NCI-H1417 treated with DMSO at 0.1 percent for 48 hours (cell line): ENCODE measurements around the gene TBX5.
"Not testable (repeated sequence)": the region's sequence is repeated elsewhere in the genome, so short reads cannot be mapped to it uniquely, and the experiment has no call there.

ENCODE experiments used
- DNase-seq: peaks from one replicate; lab custom pipeline; 2025; lab: John Stamatoyannopoulos, UW

TBX5 gene

GRCh38 chr12:114371733-114372132, 34.2 kb downstream of the TBX5 start:
- no peak for DNase-seq

GRCh38 chr12:114371250-114371649, 34.7 kb downstream of the TBX5 start:
- DNase-seq = no peak

GRCh38 chr12:114368685-114369452, 37.1 kb downstream of the TBX5 start:
- no peak for DNase-seq

GRCh38 chr12:114361992-114362391, 44.0 kb downstream of the TBX5 start:
- no peak for DNase-seq

GRCh38 chr12:114361545-114361944, 44.4 kb downstream of the TBX5 start:
- DNase-seq = no peak

GRCh38 chr12:114360485-114360884, 45.5 kb downstream of the TBX5 start:
- no peak for DNase-seq

GRCh38 chr12:114355389-114356088, 50.4 kb downstream of the TBX5 start:
- DNase-seq = no peak

GRCh38 chr12:114349239-114349638, 56.7 kb downstream of the TBX5 start:
- not testable (repeated sequence) for DNase-seq

- DNase-seq = no peak
Observed at GRCh38 chr12:114347861-114348260, 58.1 kb downstream of the TBX5 start.

GRCh38 chr12:114344831-114345230, 61.1 kb downstream of the TBX5 start:
- DNase-seq = no peak

GRCh38 chr12:114344303-114344663, 61.7 kb downstream of the TBX5 start:
- DNase-seq = no peak

- no peak for DNase-seq
Observed at GRCh38 chr12:114343585-114344302, 62.2 kb downstream of the TBX5 start.

GRCh38 chr12:114342656-114343055, 63.3 kb downstream of the TBX5 start:
- DNase-seq = no peak

- no peak for DNase-seq
Observed at GRCh38 chr12:114341635-114342034, 64.3 kb downstream of the TBX5 start.

GRCh38 chr12:114340231-114340630, 65.7 kb downstream of the TBX5 start:
- DNase-seq = no peak

- no peak for DNase-seq
Observed at GRCh38 chr12:114339626-114340025, 66.3 kb downstream of the TBX5 start.

GRCh38 chr12:114335607-114336006, 70.3 kb downstream of the TBX5 start:
- DNase-seq = no peak

GRCh38 chr12:114334395-114334794, 71.5 kb downstream of the TBX5 start:
- DNase-seq = no peak

- no peak for DNase-seq
Observed at GRCh38 chr12:114328292-114328691, 77.7 kb downstream of the TBX5 start.

GRCh38 chr12:114327765-114328164, 78.2 kb downstream of the TBX5 start:
- DNase-seq = no peak

GRCh38 chr12:114321524-114321923, 84.4 kb downstream of the TBX5 start:
- DNase-seq = no peak

GRCh38 chr12:114320968-114321367, 85.0 kb downstream of the TBX5 start:
- DNase-seq = no peak

GRCh38 chr12:114320101-114320500, 85.8 kb downstream of the TBX5 start:
- no peak for DNase-seq
